Measurements from ENCODE around the gene DHDDS. TPM values are rescaled to one million over a fixed set of nuclear protein-coding genes. Genes with fewer than 3 reads are reported as not detected.
A peak's percentile ranks its signal among the peaks of the same experiment; 100 is the strongest.
"Not testable (repeated sequence)": the region's sequence is repeated elsewhere in the genome, so short reads cannot be mapped to it uniquely, and the experiment has no call there.

DHDDS gene
- total RNA-seq, 3 donors from 2014 or later, result 37.0 to 85.9 (median 42.9) TPM

DNA sequence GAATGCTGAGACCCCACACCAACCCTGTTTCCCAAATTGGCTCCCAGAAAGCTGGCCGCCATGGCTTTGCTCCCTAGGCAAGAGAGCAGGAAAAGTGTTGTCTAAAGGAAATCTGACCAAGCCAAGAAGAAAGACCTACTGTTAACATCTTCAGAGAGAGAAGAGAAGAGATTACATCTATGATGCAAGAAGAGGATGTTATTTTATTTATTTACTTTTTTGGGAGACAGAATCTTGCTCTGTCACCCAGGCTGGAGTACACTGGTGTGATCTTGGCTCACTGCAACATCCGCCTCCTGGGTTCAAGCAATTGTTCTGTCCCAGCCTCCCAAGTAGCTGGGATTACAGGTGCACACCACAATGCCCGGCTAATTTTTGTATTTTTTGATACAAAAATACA lies 61.8 kb downstream of the DHDDS start:
- TF ChIP-seq POLR2AphosphoS5 (IDR thresholded peaks at IDR 0.05), result no peak
- TF ChIP-seq, protein P1, sequence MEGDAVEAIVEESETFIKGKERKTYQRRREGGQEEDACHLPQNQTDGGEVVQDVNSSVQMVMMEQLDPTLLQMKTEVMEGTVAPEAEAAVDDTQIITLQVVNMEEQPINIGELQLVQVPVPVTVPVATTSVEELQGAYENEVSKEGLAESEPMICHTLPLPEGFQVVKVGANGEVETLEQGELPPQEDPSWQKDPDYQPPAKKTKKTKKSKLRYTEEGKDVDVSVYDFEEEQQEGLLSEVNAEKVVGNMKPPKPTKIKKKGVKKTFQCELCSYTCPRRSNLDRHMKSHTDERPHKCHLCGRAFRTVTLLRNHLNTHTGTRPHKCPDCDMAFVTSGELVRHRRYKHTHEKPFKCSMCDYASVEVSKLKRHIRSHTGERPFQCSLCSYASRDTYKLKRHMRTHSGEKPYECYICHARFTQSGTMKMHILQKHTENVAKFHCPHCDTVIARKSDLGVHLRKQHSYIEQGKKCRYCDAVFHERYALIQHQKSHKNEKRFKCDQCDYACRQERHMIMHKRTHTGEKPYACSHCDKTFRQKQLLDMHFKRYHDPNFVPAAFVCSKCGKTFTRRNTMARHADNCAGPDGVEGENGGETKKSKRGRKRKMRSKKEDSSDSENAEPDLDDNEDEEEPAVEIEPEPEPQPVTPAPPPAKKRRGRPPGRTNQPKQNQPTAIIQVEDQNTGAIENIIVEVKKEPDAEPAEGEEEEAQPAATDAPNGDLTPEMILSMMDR (IDR thresholded peaks at IDR 0.05), result no peak
- no peak for TF ChIP-seq POLR2A (IDR thresholded peaks at IDR 0.05)
- no peak overlapping the region for H3K27ac ChIP-seq
- H3K4me3 ChIP-seq, result no peak overlapping the region
- H3K36me3 ChIP-seq, result no peaks in the 10 kb centered on the region
- H3K9me3 ChIP-seq, result no peaks in the 10 kb centered on the region
- no peaks in the 10 kb centered on the region for H3K4me1 ChIP-seq
- no peak for DNase-seq (ENCODE audit: low spot score in 2 of 2)
- intact Hi-C loops (cut with DNase I; ENCODE audit: low total_unique reads), result no loop called here
- no peaks in the 10 kb centered on the region for H3K27me3 ChIP-seq

DNA sequence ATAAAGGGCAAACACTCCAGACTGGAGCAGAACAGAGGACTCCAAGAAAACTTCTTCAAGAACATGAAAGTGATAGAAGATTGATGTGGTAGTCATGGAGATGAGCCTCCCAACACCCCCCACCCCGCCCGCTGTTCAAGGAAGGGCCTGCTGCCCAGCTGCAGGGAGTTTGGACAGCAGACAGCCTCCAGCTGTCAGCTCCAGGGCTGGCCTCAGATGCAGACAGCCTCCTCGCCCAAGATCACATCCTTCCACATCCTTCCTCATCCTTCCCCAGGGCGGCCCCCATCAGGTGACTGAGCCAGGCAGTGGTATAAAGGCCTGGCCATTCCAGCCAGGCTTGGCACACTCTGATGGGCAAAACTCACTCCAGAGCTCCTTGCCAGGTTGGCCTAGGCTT lies 64.7 kb downstream of the DHDDS start:
- Histone ChIP-seq H3K4me1 (no peaks in the 10 kb centered on the region), H3K9me3 (no peaks in the 10 kb centered on the region), H3K36me3 (no peaks in the 10 kb centered on the region), H3K27ac (peak overlapping the region; percentile 17 to 20), H3K4me3 (no peak overlapping the region), H3K27me3 (no peaks in the 10 kb centered on the region)
- DNase-seq (ENCODE audit: low spot score in 2 of 2), result peak in 1 of 2 donors; percentile 27
- TF ChIP-seq POLR2A (IDR thresholded peaks at IDR 0.05), result no peak
- TF ChIP-seq, protein P1 (IDR thresholded peaks at IDR 0.05), result no peak
- TF ChIP-seq POLR2AphosphoS5 (IDR thresholded peaks at IDR 0.05), result no peak
- intact Hi-C loops (cut with DNase I; ENCODE audit: low total_unique reads), result no loop called here

DNA sequence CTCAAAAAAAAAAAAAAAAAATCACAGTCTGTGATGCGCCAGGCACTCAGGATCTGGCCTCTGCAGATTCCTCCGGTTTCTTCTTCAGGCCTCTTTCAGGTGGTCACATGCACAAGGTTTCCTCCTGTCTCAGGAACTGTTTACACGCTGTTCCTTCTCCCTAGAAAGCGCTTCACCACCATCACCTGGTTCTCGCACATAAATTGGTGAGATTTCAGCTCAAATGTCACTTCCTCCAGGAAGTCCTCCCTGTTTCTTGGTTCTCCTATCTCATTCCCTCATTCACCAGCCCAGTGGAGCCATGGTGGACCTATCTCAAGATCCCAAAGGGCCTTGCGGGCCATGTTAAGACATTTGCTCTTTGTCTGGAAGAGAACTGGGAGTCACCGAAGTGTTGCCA lies 66.8 kb downstream of the DHDDS start:
- H3K27me3 ChIP-seq, result no peaks in the 10 kb centered on the region
- intact Hi-C loops (cut with DNase I; ENCODE audit: low total_unique reads), result no loop called here
- no peak overlapping the region for H3K4me3 ChIP-seq
- no peak for DNase-seq (ENCODE audit: low spot score in 2 of 2)
- H3K4me1 ChIP-seq, result no peaks in the 10 kb centered on the region
- H3K36me3 ChIP-seq, result no peaks in the 10 kb centered on the region
- TF ChIP-seq, protein P1 (IDR thresholded peaks at IDR 0.05), result no peak
- TF ChIP-seq POLR2A (IDR thresholded peaks at IDR 0.05) (no peak), POLR2AphosphoS5 (IDR thresholded peaks at IDR 0.05) (no peak)
- no peaks in the 10 kb centered on the region for H3K9me3 ChIP-seq
- no peak overlapping the region for H3K27ac ChIP-seq

DNA sequence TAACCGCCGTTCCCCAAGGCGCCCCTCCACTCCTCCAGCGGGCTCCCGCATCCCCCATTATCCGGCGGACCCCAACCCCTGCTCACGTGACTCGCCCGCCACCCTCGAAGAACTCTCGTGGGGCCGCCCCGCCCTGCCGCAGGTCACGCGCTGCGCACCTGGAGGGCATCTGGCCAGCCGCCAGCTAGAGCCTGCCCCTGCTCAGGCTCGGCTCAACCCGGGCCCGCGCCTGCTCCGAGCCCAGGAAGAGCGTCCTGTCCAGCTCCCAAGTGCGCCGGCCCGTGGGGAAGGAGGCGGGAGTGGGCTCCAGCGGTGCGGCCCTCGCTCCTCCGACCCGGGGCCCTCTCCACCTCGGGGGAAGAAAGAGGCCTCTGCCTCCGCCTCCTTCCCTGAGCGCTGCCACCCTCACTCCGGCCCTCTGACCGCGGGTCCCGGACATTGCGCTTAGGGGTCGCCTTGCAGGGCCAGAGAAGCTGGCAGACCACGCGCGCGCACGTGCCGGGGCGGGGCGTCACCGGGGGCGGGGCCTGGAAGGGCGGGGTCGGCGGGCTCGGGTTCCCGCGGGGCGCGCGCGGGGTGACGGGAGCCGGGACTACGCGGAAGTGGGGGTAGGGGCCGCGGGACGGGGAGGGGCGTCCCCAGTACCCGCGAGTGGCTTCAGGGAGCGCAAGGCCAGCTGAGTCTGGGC lies 68.5 kb downstream of the DHDDS start:
- no peaks in the 10 kb centered on the region for H3K36me3 ChIP-seq
- DNase-seq (ENCODE audit: low spot score in 2 of 2), result peak; percentile 78 to 90
- TF ChIP-seq, protein P1 (IDR thresholded peaks at IDR 0.05), result peak in 1 of 3 donors; percentile 12
- TF ChIP-seq POLR2A (IDR thresholded peaks at IDR 0.05) (no peak), POLR2AphosphoS5 (IDR thresholded peaks at IDR 0.05) (peak; percentile 57 to 67 (median 61))
- H3K27me3 ChIP-seq, result no peaks in the 10 kb centered on the region
- H3K27ac ChIP-seq, result peak overlapping the region; percentile 95 to 98
- peak overlapping the region; percentile 57 to 96 (median 83) for H3K4me3 ChIP-seq
- H3K9me3 ChIP-seq, result no peaks in the 10 kb centered on the region
- H3K4me1 ChIP-seq, result no peaks in the 10 kb centered on the region
- intact Hi-C loops (cut with DNase I; ENCODE audit: low total_unique reads), result no loop called here

DNA sequence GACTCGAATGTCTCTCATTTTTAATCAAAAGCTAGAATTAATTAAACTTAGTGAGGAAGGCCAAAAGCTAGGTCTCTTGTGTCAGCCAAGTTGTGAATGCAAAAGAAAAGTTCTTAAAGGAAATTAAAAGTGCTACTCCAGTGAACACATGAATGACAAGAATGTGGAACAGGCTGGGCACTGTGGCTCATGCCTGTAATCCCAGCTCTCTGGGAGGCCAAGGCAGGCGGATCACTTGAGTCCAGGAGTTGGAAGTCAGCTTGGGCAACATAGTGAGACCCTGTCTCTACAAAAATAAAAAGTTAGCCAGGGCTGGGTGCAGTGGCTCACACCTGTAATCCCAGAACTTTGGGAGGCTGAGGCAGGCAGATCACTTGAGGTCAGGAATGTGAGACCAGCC lies 78.6 kb downstream of the DHDDS start:
- H3K9me3 ChIP-seq; H3K4me3 ChIP-seq; intact Hi-C loops (cut with DNase I; ENCODE audit: low total_unique reads); DNase-seq (ENCODE audit: low spot score in 2 of 2); H3K4me1 ChIP-seq; H3K27me3 ChIP-seq; H3K36me3 ChIP-seq; H3K27ac ChIP-seq: not testable (repeated sequence)

DNA sequence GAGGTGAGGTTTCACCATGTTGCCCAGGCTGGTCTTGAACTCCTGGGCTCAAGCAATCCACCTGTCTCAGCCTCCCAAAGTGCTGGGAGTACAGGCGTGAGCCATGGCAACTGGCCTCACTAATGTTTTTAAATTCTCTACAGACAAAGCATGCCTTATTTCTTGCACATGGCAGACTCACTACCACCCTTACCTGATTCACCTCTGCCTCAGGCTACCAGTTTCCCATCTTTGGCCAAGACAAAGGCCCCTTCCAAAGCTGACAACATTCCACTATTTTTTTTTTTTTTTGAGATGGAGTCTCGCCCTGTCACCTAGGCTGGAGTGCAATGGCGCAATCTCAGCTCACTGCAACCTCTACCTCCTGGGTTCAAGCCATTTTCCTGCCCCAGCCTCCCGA lies 83.7 kb downstream of the DHDDS start:
- H3K4me1 ChIP-seq; DNase-seq (ENCODE audit: low spot score in 2 of 2); H3K36me3 ChIP-seq; H3K27me3 ChIP-seq; H3K27ac ChIP-seq; H3K9me3 ChIP-seq; H3K4me3 ChIP-seq: not testable (repeated sequence)
- intact Hi-C loops (cut with DNase I; ENCODE audit: low total_unique reads), result loop anchor here (5.0 kb wide), 1 partner anchor 441 kb away; no protein-coding TSS in a partner anchor
